A673 (cell line): Measurements from ENCODE around the gene PARD6A. TPM values are rescaled to one million over a fixed set of nuclear protein-coding genes. Genes with fewer than 3 reads are reported as not detected.

Experiments used
- BruUV-seq: library from RNA; stranded (reverse); fragments of 400-500 nt; replicated peaks from 2 replicates; lab custom pipeline; 2021; lab: Mats Ljungman, UMichigan
- CTCF ChIA-PET: fragments of 300-600 bp; sonication (Branson Sonifier 250); formaldehyde crosslinking; loops from one replicate; lab custom pipeline; 2022; ENCODE audit warnings: antibody characterized with exemption; lab: Charles Lee
- POLR2A ChIA-PET: fragments of 300-600 bp; sonication (Branson Sonifier 250); formaldehyde crosslinking; loops from one replicate; lab custom pipeline; 2022; ENCODE audit warnings: antibody characterized with exemption; ENCODE audit not compliant: low non-redundant PET; lab: Charles Lee
- DNase-seq: peaks from one replicate; pipeline ENCODE4 v3.0.0-alpha.2; 2015; ENCODE audit warnings: low spot score
- H3K27ac ChIP-seq: fragments of 200-600 bp; sonication (generic); 2 replicates; pipeline ENCODE4 v1.5.1; 2016; ENCODE audit warnings: mixed run types, low read depth, mild to moderate bottlenecking, mixed read lengths, antibody characterized with exemption, low read length; ENCODE audit not compliant: poor library complexity, severe bottlenecking
- H3K27me3 ChIP-seq: fragments of 200-600 bp; sonication (generic); replicated peaks from 2 replicates; pipeline ENCODE4 v1.6.1; 2017; ENCODE audit warnings: mixed run types, low read depth, mild to moderate bottlenecking, mixed read lengths, antibody characterized with exemption, low read length; ENCODE audit not compliant: insufficient read depth, poor library complexity
- H3K36me3 ChIP-seq: fragments of 200-600 bp; sonication (generic); 2 replicates; pipeline ENCODE4 v1.6.1; 2016; ENCODE audit warnings: mixed run types, mild to moderate bottlenecking, mixed read lengths, antibody characterized with exemption, low read length; ENCODE audit not compliant: insufficient read depth, poor library complexity, severe bottlenecking
- H3K4me1 ChIP-seq: fragments of 200-600 bp; sonication (generic); 2 replicates; pipeline ENCODE4 v1.6.1; 2017; ENCODE audit warnings: mixed run types, mild to moderate bottlenecking, mixed read lengths, antibody characterized with exemption, low read length; ENCODE audit not compliant: insufficient read depth, poor library complexity, severe bottlenecking
- H3K4me3 ChIP-seq: fragments of 200-600 bp; sonication (generic); 2 replicates; pipeline ENCODE4 v1.5.1; 2016; ENCODE audit warnings: low read depth, mixed run types, mild to moderate bottlenecking, mixed read lengths, low read length; ENCODE audit not compliant: poor library complexity, severe bottlenecking
- H3K9me3 ChIP-seq: fragments of 200-600 bp; sonication (generic); 2 replicates; pipeline ENCODE4 v1.6.1; 2016; ENCODE audit warnings: mixed run types, low read depth, mild to moderate bottlenecking, mixed read lengths, antibody characterized with exemption, low read length; ENCODE audit not compliant: poor library complexity, severe bottlenecking
- CTCF ChIP-seq: fragments of 300-800, 200-600 bp; sonication (generic); conservative IDR thresholded peaks from 2 replicates; pipeline ENCODE4 v1.5.1; 2017; ENCODE audit warnings: low read depth, mild to moderate bottlenecking, antibody characterized with exemption, low read length, moderate library complexity, mixed read lengths
- EZH2 ChIP-seq: fragments of 200-600 bp; sonication (generic); IDR thresholded peaks from 2 replicates; pipeline ENCODE4 v1.6.1; 2017; ENCODE audit warnings: borderline replicate concordance, low read depth, mild to moderate bottlenecking, mixed read lengths, antibody characterized with exemption, low read length; ENCODE audit not compliant: poor library complexity, severe bottlenecking
- intact Hi-C: fragments of 100-400 bp; cut with micrococcal nuclease; formaldehyde crosslinking; loops from one replicate; pipeline ENCODE4 v1.10.0; 2022; ENCODE audit not compliant: unreplicated experiment
- total RNA-seq: library from RNA; stranded (reverse); gene quantifications from 2 replicates; pipeline ENCODE4 v1.2.3, GENCODE V29; 2021

The PARD6A gene
- total RNA-seq, 1 experiment from 2014 or later = 8.6 TPM

- Histone ChIP-seq H3K27ac (no peak overlapping the region), H3K4me1 (peaks cover 22% of the 10 kb centered on the region), H3K9me3 (no peaks in the 10 kb centered on the region), H3K27me3 (no peaks in the 10 kb centered on the region), H3K4me3 (no peak overlapping the region), H3K36me3 (peaks cover 3% of the 10 kb centered on the region)
- TF ChIP-seq CTCF = peak; percentile 58
- TF ChIP-seq EZH2 = no peak
- DNase-seq = peak; percentile 61
- POLR2A ChIA-PET = interaction anchor here (0.9 kb wide), 1 partner anchor 105 kb away, joined by 3 read pairs; no protein-coding TSS in a partner anchor
- no TSS peak for BruUV-seq
- intact Hi-C loops = no loop called here
- CTCF ChIA-PET = interaction anchor here (1.1 to 1.4 kb wide), 3 partner anchors 9 to 142 kb away, joined by 3 to 4 read pairs (median 4); no protein-coding TSS in a partner anchor
Measured at GRCh38 chr16:67663151-67663876, 2.6 kb downstream of the PARD6A start.

- POLR2A ChIA-PET = no interaction called here
- H3K27ac ChIP-seq = no peak overlapping the region
- no peaks in the 10 kb centered on the region for H3K36me3 ChIP-seq
- intact Hi-C loops = no loop called here
- no peaks in the 10 kb centered on the region for H3K27me3 ChIP-seq
- TF ChIP-seq CTCF = no peak
- H3K4me3 ChIP-seq = no peak overlapping the region
- BruUV-seq = no TSS peak
- CTCF ChIA-PET = no interaction called here
- H3K9me3 ChIP-seq = no peaks in the 10 kb centered on the region
- no peak for DNase-seq
- H3K4me1 ChIP-seq = peaks cover 21% of the 10 kb centered on the region
Measured at GRCh38 chr16:67663877-67664222, 3.1 kb downstream of the PARD6A start.

GRCh38 chr16:67664258-67664657, 3.5 kb downstream of the PARD6A start:
- CTCF ChIA-PET = no interaction called here
- Histone ChIP-seq H3K27ac (no peak overlapping the region), H3K4me3 (no peak overlapping the region), H3K4me1 (peaks cover 17% of the 10 kb centered on the region), H3K36me3 (no peaks in the 10 kb centered on the region), H3K9me3 (no peaks in the 10 kb centered on the region), H3K27me3 (no peaks in the 10 kb centered on the region)
- DNase-seq = no peak
- TF ChIP-seq EZH2 = no peak
- no peak for TF ChIP-seq CTCF
- intact Hi-C loops = no loop called here
- no TSS peak for BruUV-seq
- POLR2A ChIA-PET = no interaction called here
